Neutrophil (primary cell): ENCODE results near the gene SORCS2.

Experiments
- H3K27ac ChIP-seq: fragments of 200-600 bp; sonication (generic); 2 replicates; pipeline ENCODE4 v1.5.1; 2016; ENCODE audit warnings: mild to moderate bottlenecking, moderate library complexity
- H3K27me3 ChIP-seq: fragments of 200-600 bp; sonication (generic); 2 replicates; pipeline ENCODE4 v1.6.0; 2016; ENCODE audit warnings: mild to moderate bottlenecking
- H3K36me3 ChIP-seq: fragments of 200-600 bp; sonication (generic); 2 replicates; pipeline ENCODE4 v1.5.1; 2017
- H3K4me1 ChIP-seq, 2 experiments: fragments of 200-600 bp in 1 of 2; sonication (generic) in 1 of 2; 1 replicate in 1 of 2; 2 replicates in 1 of 2; pipeline versions ENCODE4 v1.5.1 to v1.6.1; 2013 to 2016; ENCODE audit warnings: low read depth in 1 of 2, low read length in 1 of 2, mild to moderate bottlenecking in 1 of 2, moderate library complexity in 1 of 2; ENCODE audit not compliant: control insufficient read depth in 1 of 2, insufficient read depth in 1 of 2
- H3K4me3 ChIP-seq, 2 experiments: fragments of 200-600 bp in 1 of 2; sonication (generic) in 1 of 2; 1 replicate in 1 of 2; 2 replicates in 1 of 2; pipeline ENCODE4 v1.5.1; 2013 to 2016; ENCODE audit warnings: low read depth in 1 of 2, low read length in 1 of 2, mild to moderate bottlenecking in 1 of 2, moderate library complexity in 1 of 2
- H3K9me3 ChIP-seq: fragments of 200-600 bp; sonication (generic); 2 replicates; pipeline ENCODE4 v1.5.1; 2016
- TF ChIP-seq, protein P1 (sequence below): fragments of 200-600 bp; sonication (generic); IDR thresholded peaks from 2 replicates; pipeline ENCODE4 v1.5.1; 2016; ENCODE audit warnings: antibody characterized with exemption

The SORCS2 gene

DNA sequence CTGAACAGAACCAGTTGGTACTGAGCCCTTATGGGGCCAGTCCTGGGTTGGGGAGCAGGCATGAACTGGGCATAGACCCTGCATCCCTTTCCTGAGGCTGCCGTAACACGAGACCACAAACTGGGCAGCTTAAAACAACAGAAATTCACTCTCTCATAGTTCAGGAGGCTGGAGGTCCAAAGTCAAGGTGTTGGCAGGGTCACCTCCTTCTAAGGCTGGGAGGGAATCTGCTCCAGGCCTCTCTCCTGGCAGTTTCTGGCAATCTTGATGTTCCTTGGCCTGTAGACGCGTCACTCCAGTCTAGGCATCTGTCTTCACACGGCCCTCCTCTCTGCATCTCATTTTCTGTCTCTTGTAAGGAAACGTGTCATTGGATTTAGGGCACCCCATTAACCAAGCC lies 19.8 kb upstream of the SORCS2 start:
- no peaks in the 10 kb centered on the region for H3K36me3 ChIP-seq
- no peaks in the 10 kb centered on the region for H3K4me1 ChIP-seq
- no peaks in the 10 kb centered on the region for H3K9me3 ChIP-seq
- TF ChIP-seq, protein P1, sequence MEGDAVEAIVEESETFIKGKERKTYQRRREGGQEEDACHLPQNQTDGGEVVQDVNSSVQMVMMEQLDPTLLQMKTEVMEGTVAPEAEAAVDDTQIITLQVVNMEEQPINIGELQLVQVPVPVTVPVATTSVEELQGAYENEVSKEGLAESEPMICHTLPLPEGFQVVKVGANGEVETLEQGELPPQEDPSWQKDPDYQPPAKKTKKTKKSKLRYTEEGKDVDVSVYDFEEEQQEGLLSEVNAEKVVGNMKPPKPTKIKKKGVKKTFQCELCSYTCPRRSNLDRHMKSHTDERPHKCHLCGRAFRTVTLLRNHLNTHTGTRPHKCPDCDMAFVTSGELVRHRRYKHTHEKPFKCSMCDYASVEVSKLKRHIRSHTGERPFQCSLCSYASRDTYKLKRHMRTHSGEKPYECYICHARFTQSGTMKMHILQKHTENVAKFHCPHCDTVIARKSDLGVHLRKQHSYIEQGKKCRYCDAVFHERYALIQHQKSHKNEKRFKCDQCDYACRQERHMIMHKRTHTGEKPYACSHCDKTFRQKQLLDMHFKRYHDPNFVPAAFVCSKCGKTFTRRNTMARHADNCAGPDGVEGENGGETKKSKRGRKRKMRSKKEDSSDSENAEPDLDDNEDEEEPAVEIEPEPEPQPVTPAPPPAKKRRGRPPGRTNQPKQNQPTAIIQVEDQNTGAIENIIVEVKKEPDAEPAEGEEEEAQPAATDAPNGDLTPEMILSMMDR, result no peak
- H3K4me3 ChIP-seq, result no peak overlapping the region
- H3K27me3 ChIP-seq, result peaks cover 21% of the 10 kb centered on the region
- H3K27ac ChIP-seq, result no peak overlapping the region

DNA sequence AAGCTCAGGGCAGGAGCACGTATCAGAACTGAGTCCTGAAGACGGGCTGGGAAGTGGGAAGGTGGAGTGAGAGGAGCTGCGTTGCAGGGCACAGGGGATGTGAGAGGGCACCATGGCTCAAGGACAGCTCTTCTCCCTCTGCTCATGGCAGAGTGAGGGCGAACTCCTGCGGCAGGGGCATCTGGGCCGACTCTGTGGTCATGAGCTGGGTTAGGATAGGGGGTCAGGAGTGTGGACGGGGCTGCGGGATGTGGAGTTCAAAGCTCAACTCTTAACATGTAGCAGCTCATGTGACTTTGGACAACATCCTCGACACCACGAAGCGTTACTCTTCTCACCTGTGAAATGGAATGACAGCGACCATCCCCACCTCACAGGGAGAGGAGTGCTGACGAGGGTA lies 19.4 kb upstream of the SORCS2 start:
- peaks cover 24% of the 10 kb centered on the region for H3K27me3 ChIP-seq
- TF ChIP-seq, protein P1, result no peak
- H3K9me3 ChIP-seq, result no peaks in the 10 kb centered on the region

DNA sequence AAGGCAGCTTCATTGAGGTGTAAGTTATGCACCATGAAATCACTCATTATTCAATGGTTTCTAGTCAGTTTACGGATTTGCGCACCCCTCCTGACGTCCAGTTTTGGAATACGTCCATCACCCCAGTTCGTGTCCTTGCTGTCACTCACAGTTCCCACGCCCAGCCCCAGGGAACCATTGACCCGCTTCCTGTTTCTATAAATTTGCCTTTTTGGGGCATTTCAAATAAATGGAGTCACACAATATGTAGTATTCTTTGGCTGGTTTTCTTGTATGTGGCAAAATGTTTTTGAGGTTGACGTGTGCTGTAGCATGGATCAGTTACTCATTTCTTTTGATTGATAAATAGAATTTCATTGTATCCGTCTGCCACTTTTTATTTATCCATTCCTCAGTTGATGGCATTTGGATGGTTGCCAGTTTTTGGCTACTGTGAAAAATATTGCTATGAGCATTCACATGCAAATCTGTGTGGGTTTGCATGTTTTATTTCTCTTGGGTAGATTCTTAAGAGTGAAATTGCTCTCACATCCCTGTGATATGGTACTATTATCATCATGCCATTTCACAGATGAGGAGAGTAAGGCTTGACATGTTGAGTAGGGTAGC lies 18.4 kb upstream of the SORCS2 start:
- H3K27me3 ChIP-seq, result peaks cover 24% of the 10 kb centered on the region
- no peaks in the 10 kb centered on the region for H3K4me1 ChIP-seq
- H3K36me3 ChIP-seq, result no peaks in the 10 kb centered on the region
- no peaks in the 10 kb centered on the region for H3K9me3 ChIP-seq
- no peak overlapping the region for H3K27ac ChIP-seq
- TF ChIP-seq, protein P1, result no peak
- H3K4me3 ChIP-seq, result no peak overlapping the region

More for the DNA sequence above, 19.4 kb upstream of the SORCS2 start:
- Histone ChIP-seq H3K4me1 (no peaks in the 10 kb centered on the region), H3K27ac (no peak overlapping the region), H3K4me3 (no peak overlapping the region), H3K36me3 (no peaks in the 10 kb centered on the region)

- Histone ChIP-seq H3K4me1 (no peaks in the 10 kb centered on the region), H3K27ac (no peak overlapping the region), H3K4me3 (no peak overlapping the region), H3K36me3 (no peaks in the 10 kb centered on the region), H3K9me3 (no peaks in the 10 kb centered on the region), H3K27me3 (peaks cover 7% of the 10 kb centered on the region)
- TF ChIP-seq, protein P1, result no peak
Measured at GRCh38 chr4:7179158-7179557, 13.2 kb upstream of the SORCS2 start.

DNA sequence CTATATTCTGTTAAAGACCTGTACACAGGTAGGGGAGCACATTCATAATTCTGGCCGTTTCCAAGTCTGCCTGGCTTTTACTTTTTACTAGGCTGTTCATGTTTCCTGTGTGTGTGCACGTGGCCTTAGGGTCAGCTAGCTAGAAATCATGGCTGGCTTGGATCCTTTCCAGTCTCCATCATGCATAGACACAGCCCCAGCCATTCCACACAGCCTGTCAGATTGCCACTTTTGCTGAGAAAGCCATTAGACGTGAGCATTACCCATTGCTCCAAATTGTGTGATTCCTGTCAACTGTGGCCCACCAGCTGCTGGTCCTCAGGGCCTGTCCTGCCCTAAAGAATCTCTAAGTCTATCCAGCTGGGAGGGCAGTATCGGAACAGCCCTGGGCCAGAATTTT lies 11.4 kb upstream of the SORCS2 start:
- Histone ChIP-seq H3K27me3 (peaks cover 3% of the 10 kb centered on the region), H3K27ac (no peak overlapping the region), H3K4me3 (no peak overlapping the region), H3K9me3 (no peaks in the 10 kb centered on the region), H3K36me3 (no peaks in the 10 kb centered on the region), H3K4me1 (no peaks in the 10 kb centered on the region)
- TF ChIP-seq, protein P1, result no peak

DNA sequence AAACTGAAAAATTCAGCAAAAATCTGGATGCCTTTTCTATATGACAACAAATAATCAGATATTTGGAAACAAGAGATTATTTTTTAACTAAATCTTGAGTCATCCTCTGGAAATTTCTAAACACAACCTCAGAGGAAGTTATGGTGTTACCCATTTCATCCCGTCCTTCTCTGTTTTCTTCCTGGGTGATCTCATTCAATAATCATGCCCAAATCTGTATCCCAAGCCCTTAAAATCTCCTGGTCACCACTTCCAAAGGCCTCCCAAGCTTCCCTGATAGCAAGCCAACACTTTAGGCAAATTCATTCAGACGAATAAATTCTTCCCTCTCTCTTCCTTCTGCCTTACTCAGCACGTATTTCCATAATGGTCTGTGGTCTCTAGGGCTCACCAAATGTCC lies 9.7 kb upstream of the SORCS2 start:
- Histone ChIP-seq H3K9me3 (no peaks in the 10 kb centered on the region), H3K36me3 (no peaks in the 10 kb centered on the region), H3K27ac (no peak overlapping the region), H3K4me1 (no peaks in the 10 kb centered on the region), H3K4me3 (no peak overlapping the region), H3K27me3 (peaks cover 10% of the 10 kb centered on the region)
- TF ChIP-seq, protein P1, result no peak
